Measurements from ENCODE around the gene IRAK2.

GRCh38 chr3:10259036-10259435 lies 94.3 kb downstream of the IRAK2 start:
- TF ChIP-seq CTCF (IDR thresholded peaks at IDR 0.05) (no peak), POLR2A (IDR thresholded peaks at IDR 0.05) (no peak)

Data from uterus (tissue), 2 donors.